Epithelial cell of proximal tubule (primary cell): Measurements from ENCODE around the gene ARL15. TPM values are rescaled to one million over a fixed set of nuclear protein-coding genes. Genes with fewer than 3 reads are reported as not detected.

Experiments
- DNase-seq: peaks from one replicate; pipeline ENCODE4 v3.0.0-alpha.2; 2011; ENCODE audit warnings: low read depth
- H3K4me3 ChIP-seq: 2 replicates; pipeline ENCODE4 v1.5.1; 2011; ENCODE audit warnings: low read depth, mild to moderate bottlenecking, low read length
- CTCF ChIP-seq: conservative IDR thresholded peaks from 2 replicates; pipeline ENCODE4 v1.5.1; 2012; ENCODE audit warnings: low read depth, mild to moderate bottlenecking, low read length
- total RNA-seq: library from RNA; depleted of rRNA; stranded (reverse); fragments of >200 nt; gene quantifications from 2 replicates; pipeline ENCODE4 v1.2.3, GENCODE V29; 2015

The ARL15 gene
- total RNA-seq, 1 donor from 2014 or later = 1.9 TPM

GRCh38 chr5:54288568-54289217, 21.7 kb downstream of the ARL15 start:
- TF ChIP-seq CTCF = no peak
- H3K4me3 ChIP-seq = no peak overlapping the region
- DNase-seq = no peak

- no peak overlapping the region for H3K4me3 ChIP-seq
- no peak for DNase-seq
- no peak for TF ChIP-seq CTCF
These were observed 24.7 kb downstream of the ARL15 start for GRCh38 chr5:54285686-54286085.

GRCh38 chr5:54284586-54284985, 25.8 kb downstream of the ARL15 start:
- no peak overlapping the region for H3K4me3 ChIP-seq
- TF ChIP-seq CTCF = no peak

GRCh38 chr5:54282876-54283275, 27.5 kb downstream of the ARL15 start:
- no peak overlapping the region for H3K4me3 ChIP-seq
- no peak for TF ChIP-seq CTCF
- no peak for DNase-seq

More at GRCh38 chr5:54284586-54284985, 25.8 kb downstream of the ARL15 start:
- DNase-seq = no peak

- no peak for DNase-seq
- H3K4me3 ChIP-seq = no peak overlapping the region
- no peak for TF ChIP-seq CTCF
These were observed 28.2 kb downstream of the ARL15 start for GRCh38 chr5:54281960-54282692.

GRCh38 chr5:54279960-54280359, 30.4 kb downstream of the ARL15 start:
- no peak overlapping the region for H3K4me3 ChIP-seq
- DNase-seq = no peak
- no peak for TF ChIP-seq CTCF
